Erythroblast (primary cell): ENCODE results near the gene ADAM12.

ENCODE experiments used
- DNase-seq, 2 experiments: peaks; one replicate each; lab custom pipeline; 2025; lab: John Stamatoyannopoulos, UW
- GATA1 ChIP-seq: IDR thresholded peaks from 2 replicates; pipeline ENCODE4 v1.6.1; 2011; ENCODE audit warnings: low read depth, mild to moderate bottlenecking, control low read depth, low read length, moderate library complexity
- POLR2A ChIP-seq: IDR thresholded peaks from 2 replicates; pipeline ENCODE4 v1.6.1; 2011; ENCODE audit warnings: mild to moderate bottlenecking, low read length

The ADAM12 gene

DNA sequence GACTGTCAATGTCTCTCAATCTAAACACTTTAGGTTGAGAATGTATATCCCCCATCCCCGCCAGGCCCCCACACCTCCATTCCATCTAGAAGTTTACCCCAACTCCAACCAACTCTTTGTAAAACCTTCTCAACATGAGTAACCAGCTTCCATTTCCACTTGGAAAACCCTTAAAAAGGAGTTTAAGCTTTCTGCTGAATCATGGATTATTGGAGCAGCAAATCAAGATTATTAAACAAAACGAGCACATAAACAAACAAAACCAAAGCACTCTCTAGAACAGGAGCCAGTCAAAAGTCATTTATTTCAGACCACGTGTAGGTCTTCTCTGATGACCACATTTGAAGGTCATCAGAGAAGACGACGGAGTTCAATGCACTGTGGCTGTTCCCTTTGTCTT lies 278.4 kb downstream of the ADAM12 start:
- no peak for DNase-seq

DNA sequence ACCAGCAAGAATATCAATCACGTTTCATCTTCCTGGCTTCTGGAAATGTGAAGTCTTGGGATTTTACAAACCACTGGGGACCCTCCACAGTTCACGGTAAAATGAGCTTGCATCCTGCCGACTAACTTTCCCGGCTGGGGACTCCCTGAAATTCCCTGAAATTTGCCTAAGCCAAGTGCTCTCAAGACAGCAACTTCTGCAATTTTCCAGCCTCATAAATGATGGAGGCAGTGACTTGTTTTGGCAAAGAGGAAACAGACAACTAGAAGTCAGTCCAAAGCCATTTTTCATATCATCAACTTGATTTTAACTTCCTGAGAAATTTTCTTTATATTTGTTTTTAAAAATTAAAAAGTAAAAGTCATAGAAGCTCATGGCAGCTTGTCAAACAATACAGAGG lies 279.6 kb downstream of the ADAM12 start:
- no peak for TF ChIP-seq POLR2A
- TF ChIP-seq GATA1 = no peak
- DNase-seq = no peak

More for the DNA sequence above, 278.4 kb downstream of the ADAM12 start:
- TF ChIP-seq GATA1 (no peak), POLR2A (no peak)

DNA sequence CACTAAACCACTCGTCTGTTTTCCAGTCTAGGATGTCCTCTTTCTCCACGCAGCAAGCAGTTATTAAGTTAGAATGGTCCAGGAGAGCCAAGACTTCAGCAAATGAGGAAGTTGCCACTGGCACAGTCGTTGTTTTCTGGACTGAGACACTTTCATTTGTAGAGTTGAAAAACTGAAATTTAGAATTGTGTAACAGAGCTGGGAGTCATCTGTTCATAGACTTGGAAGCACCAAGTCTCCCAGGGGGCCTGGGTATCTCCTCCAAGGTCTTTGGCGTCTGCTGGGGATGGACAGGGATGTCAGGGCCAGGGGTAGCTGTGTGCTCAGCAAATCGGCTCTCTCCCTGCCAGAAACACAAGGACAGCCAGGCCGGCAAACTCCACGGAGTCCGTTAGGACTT lies 283.5 kb downstream of the ADAM12 start:
- DNase-seq = no peak
- TF ChIP-seq POLR2A (no peak), GATA1 (no peak)

DNA sequence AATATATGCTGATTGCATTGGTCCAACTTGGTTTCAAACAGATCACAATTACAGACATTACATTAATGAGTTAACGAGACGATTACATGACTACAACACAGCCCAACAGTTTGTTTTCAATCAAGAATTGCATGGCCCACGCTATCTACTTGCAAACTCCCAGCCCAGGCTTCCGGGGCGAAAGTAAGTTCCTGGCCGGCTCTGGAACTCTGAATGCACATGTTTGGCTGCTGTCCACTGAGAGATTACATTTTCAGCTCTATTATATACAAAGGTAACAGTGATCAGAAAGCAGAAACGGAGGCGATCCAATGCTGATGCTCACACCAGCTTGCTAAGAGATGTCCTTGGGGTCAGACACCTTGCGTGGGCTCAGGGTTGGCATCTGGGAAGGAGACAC lies 285.6 kb downstream of the ADAM12 start:
- no peak for DNase-seq

DNA sequence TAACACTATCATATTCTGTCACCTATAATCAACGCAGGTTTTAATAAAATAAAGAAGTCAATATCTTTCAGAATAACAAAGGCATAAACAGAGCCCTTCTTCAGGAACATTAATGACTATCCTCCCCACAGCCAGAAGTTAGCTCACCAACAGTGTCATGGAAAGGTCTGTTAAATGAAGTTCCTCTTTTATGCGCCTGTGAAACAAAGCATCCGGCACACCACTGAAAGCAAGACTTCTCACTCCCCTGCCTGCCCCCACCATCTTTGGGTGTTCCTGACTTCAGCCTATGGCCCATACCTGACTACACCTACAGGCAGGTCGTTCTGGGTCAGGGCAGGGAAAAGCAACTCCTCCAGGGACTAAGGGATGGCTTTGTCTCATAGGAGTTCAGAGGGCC lies 286.5 kb downstream of the ADAM12 start:
- DNase-seq = no peak
- TF ChIP-seq GATA1 = no peak
- TF ChIP-seq POLR2A = no peak

More for the DNA sequence above, 285.6 kb downstream of the ADAM12 start:
- no peak for TF ChIP-seq GATA1
- TF ChIP-seq POLR2A = no peak

DNA sequence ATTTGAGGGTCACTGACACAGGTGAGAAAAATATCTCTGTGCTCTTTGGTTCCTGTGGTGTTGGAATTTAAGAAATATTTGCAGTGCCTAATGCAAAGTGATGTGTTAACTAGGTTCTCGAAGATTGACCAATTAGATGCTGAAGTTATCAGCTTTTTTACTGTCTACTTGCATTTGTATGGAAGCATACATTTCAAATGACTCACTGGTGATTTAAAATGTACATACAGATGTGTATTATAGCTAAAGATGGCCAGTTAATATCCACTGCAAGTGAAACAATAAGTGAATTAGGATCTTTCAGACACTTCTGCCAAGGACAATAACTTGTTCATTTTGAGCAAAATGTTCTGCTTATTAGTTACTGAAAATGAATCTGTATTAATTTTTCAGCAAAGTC lies 287.0 kb downstream of the ADAM12 start:
- TF ChIP-seq GATA1 = no peak
- no peak for TF ChIP-seq POLR2A
- DNase-seq = no peak

DNA sequence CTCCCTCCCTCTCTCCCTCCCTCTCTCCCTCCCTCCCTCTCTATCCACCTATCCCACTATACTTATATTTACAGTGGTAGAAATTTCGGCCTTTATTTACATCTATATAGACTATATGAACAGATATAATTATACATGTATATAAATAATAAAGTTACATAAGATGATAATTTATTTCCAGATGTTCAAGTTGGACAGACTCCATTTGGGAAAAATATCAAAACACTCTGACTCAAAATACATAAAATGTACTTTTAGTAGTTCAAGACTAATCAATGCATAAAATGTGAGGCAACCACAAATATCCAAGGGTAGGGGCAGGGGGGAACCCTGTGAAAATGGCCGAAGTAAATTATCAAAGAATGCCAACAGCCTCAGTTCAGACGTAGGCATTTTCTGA lies 288.9 kb downstream of the ADAM12 start:
- DNase-seq = no peak
- TF ChIP-seq POLR2A = no peak
- TF ChIP-seq GATA1 = no peak

DNA sequence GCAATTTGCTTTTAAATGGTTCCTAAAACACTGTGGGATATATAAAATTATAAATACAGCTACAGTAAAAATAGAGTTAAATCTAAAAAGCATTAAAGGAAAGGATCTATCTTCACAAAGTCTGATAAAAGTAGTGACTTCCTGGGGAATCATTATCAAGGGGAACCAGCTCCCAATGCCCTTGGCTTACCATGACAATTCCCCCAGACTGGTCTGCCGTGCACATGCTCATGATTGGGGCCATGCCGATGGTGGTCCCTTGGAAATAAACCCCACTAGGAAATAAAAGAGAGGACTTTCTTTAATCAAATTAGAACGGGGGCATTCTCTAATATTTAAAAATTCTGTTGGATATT lies 290.1 kb downstream of the ADAM12 start:
- no peak for TF ChIP-seq GATA1
- TF ChIP-seq POLR2A = no peak
- DNase-seq = no peak

DNA sequence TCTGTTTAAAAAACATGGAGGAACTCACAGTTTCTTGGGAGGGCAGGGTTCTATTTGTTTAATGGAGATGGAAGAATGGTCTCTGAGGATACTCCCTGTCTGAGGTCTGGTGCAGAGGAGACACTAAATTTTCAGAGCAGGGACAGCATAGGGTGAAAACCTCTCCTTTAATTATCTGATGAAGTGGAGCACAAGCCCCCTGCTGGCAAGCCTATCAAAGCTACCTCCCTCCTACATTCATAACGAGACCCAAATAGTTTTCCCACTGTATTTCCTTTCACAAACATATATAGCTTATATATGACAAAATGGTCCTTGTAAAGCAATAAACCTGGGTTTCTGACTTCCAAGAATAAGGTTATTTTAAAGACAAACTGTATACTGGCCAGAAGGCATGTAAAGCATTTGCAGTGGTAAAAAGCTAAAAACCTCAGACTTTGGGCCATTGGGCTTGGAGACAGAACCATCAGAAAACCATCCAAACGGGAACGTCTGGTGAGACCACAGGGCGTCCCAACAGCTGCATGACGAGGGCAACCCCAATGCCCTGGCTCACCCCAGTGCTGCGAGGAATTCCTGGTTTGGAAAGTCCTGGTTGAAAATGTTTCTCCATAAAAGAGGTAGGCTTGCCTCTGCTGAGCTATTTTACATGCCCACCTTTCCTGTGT lies 290.6 kb downstream of the ADAM12 start:
- TF ChIP-seq POLR2A (no peak), GATA1 (no peak)
- peak; percentile 7 to 19 for DNase-seq

DNA sequence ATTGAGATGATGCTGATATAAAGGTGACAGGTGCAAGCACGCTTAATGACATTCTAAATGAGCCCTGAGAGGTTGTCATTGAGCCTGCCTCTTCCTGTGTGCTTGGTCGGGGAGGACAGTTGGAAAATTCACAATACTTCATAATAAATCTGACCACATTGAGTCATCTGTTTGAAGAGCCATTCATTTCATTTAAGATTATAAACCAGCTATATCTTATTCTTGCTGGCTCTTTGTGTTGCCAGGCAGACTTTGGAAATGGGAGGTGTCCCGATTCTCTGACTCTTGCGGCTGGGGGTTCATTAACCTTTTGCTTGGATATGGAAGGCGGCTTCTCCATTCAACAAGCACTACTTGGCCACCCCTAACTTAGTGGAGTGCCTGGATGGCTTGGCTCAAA lies 293.7 kb downstream of the ADAM12 start:
- DNase-seq = no peak
- TF ChIP-seq POLR2A (no peak), GATA1 (no peak)

DNA sequence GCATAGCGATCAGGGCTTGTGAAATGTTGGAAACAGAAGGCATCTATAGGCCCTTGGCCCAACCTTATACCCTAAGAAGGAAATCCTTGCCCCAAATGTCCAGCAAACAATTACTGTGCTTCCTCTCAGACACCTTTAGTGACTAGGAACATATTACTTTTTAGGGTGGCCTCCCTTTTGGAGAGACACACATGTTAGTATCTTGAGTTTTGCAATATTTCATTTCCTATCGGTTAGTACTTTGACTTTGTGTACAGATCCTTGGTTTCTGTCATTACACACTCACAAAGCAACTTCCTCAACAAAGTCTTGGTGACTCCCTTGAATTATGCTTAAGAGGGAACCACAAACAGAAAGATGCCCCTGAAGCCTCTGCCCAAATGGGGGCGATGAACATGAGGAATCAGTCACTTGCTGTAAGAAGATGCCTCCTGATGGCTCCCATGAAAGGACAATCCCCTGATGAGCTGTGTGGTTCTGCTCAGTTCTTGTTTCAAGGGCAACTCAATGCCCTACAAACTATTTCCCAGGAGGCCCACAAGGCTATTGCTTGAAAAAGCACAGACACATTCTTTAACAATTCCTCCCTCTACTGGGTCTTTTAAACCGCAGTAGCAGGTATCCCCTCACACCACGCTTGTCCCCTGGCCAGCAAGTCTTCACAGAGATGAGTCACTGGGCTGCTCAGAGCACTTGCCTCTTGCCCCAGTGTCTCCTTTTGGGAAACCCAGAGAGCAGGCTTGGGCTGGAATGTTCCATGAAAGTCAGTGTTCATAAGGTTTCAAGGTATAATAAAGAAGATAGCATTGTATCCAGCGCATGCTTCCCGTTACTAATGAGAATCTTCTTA lies 295.7 kb downstream of the ADAM12 start:
- TF ChIP-seq GATA1 (no peak), POLR2A (no peak)
- DNase-seq = no peak

DNA sequence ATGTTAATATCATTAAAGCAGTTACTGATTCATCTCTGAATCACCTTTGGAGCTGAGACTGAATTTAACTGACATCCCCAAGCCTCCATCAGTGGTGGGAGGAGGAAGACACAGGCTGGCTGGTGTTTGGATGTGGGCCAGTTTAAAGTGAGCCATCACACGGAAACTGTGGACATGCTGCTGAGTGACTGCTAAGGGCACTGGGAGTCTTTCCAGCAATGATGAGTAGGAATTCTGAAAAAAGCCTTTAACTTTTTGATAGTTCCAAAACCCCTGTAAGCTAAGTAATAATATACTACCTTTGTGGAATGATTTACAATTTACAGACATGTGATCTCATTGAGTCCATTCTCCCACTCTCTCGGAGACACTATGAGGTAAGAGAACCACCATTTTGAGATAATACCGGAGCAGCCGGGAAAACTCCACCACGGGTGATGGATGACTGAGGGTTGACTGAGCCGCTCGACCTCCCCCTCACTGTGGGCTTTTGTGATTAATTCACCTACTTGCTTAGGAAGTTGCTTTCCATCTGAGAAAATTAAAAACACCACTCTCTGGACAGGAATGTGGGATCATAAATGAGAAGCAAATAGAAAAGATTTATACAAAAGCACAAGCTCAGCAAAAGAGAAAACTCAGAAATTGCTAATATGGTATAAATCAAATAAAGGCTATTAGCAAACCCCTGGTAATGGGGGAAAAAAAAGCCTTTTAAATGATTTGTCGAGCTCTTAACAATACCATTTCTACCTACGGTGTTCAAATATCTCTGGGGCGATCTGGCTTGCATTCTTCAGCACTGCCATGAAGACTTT lies 297.2 kb downstream of the ADAM12 start:
- peak in 1 of 2 experiments; percentile 18 for DNase-seq
- TF ChIP-seq GATA1 (no peak), POLR2A (no peak)

DNA sequence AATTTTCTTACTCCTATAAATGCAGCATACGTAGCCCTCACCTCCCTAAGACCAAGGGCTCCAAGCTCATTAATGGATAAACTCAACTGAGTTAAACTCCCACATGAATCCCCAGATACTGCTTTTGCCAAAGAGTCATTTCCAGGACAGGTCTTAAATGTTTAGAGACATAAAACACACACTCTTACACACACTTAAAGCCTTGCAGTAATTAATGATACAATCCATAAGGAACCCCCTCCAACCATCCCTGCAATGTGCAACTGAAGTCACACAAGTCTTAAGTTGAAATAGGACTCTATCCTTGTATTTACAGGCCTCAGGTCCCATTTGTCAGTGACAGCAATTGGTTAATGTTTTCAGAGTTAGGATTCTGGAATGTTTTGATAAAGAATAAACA lies 297.8 kb downstream of the ADAM12 start:
- TF ChIP-seq POLR2A = no peak
- no peak for TF ChIP-seq GATA1

More for the DNA sequence above, 297.8 kb downstream of the ADAM12 start:
- DNase-seq = no peak
